Mesendoderm (in vitro differentiated cells): ENCODE data around the gene SETD9.
A peak's percentile ranks its signal among the peaks of the same experiment; 100 is the strongest.

ENCODE experiments used
- DNase-seq: peaks from one replicate; pipeline ENCODE4 v3.0.0; 2013
- H2AK5ac ChIP-seq: 2 replicates; pipeline ENCODE4 v1.6.1; 2013; ENCODE audit warnings: low read length, inconsistent platforms
- H2BK120ac ChIP-seq: 2 replicates; pipeline ENCODE4 v1.6.1; 2013; ENCODE audit warnings: low read depth, mild to moderate bottlenecking, low read length, moderate library complexity, mixed read lengths
- H2BK15ac ChIP-seq: replicated peaks from 2 replicates; pipeline ENCODE4 v1.6.1; 2013; ENCODE audit warnings: low read depth, mild to moderate bottlenecking, moderate library complexity
- H2BK5ac ChIP-seq: 2 replicates; pipeline ENCODE4 v1.6.1; 2013; ENCODE audit warnings: low read length, inconsistent platforms
- H3K18ac ChIP-seq: 2 replicates; pipeline ENCODE4 v1.6.1; 2013; ENCODE audit warnings: mild to moderate bottlenecking, low read length, mixed read lengths
- H3K23ac ChIP-seq: one replicate; pipeline ENCODE4 v1.6.1; 2013; ENCODE audit warnings: low read length
- H3K27ac ChIP-seq: 2 replicates; pipeline ENCODE4 v1.5.1; 2013; ENCODE audit warnings: low read depth, mild to moderate bottlenecking, inconsistent platforms, low read length, moderate library complexity
- H3K27me3 ChIP-seq: 2 replicates; pipeline ENCODE4 v1.6.1; 2013; ENCODE audit warnings: low read length, control low read depth, mild to moderate bottlenecking, inconsistent platforms; ENCODE audit not compliant: insufficient read depth, poor library complexity
- H3K36me3 ChIP-seq: 2 replicates; pipeline ENCODE4 v1.6.1; 2013; ENCODE audit warnings: low read length, inconsistent platforms; ENCODE audit not compliant: control insufficient read depth, insufficient read depth
- H3K4ac ChIP-seq: one replicate; pipeline ENCODE4 v1.6.1; 2013; ENCODE audit warnings: low read depth, mild to moderate bottlenecking, low read length, moderate library complexity
- H3K4me1 ChIP-seq: 2 replicates; pipeline ENCODE4 v1.6.1; 2013; ENCODE audit warnings: low read depth, low read length, inconsistent platforms; ENCODE audit not compliant: control insufficient read depth
- H3K4me2 ChIP-seq: 2 replicates; pipeline ENCODE4 v1.6.1; 2013; ENCODE audit warnings: low read length
- H3K4me3 ChIP-seq: 2 replicates; pipeline ENCODE4 v1.5.1; 2013; ENCODE audit warnings: mild to moderate bottlenecking, low read length
- H3K56ac ChIP-seq: one replicate; pipeline ENCODE4 v1.6.1; 2013; ENCODE audit warnings: low read length
- H3K79me1 ChIP-seq: 2 replicates; pipeline ENCODE4 v1.6.1; 2013; ENCODE audit warnings: low read length, inconsistent platforms
- H3K79me2 ChIP-seq: 2 replicates; pipeline ENCODE4 v1.6.1; 2013; ENCODE audit warnings: mild to moderate bottlenecking, low read length; ENCODE audit not compliant: control insufficient read depth, insufficient read depth
- H3K9ac ChIP-seq: 2 replicates; pipeline ENCODE4 v1.6.1; 2013; ENCODE audit warnings: low read length, inconsistent platforms
- H4K5ac ChIP-seq: one replicate; pipeline ENCODE4 v1.6.1; 2013; ENCODE audit warnings: low read length
- H4K8ac ChIP-seq: one replicate; pipeline ENCODE4 v1.6.1; 2013; ENCODE audit warnings: low read depth, mild to moderate bottlenecking, control low read depth, low read length, moderate library complexity
- WGBS: extraction: QIAGEN DNeasy Blood & Tissue Kit; methylation state at CpG from one replicate; pipeline ENCODE4 v1.1.7; 2013; ENCODE audit warnings: low lambda C conversion rate, missing lambda C conversion rate; ENCODE audit not compliant: insufficient coverage; ENCODE audit errors: extremely low coverage; 5-methylcytosine and 5-hydroxymethylcytosine counted together

The SETD9 gene

DNA sequence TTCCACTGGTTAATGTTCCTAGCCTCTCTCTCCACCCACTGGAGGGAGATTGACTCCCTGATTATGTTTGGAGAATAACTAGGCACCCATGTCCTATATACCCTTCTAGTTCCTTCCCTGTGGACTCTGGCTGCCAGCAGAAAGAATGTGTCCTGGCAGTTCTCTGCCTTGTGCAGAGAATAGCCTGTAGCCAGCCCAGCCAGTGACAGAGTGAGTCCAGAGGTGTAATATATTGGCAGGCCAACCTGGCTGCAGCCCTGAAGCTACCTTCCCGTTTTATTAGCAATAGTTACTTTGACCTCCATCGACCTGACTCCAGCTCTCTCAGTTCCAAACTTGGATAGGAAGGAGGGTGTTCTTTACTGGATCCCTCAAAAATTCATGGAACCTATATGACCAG, 8.1 kb downstream of the SETD9 start:
- no peak overlapping the region for H2BK120ac ChIP-seq

DNA sequence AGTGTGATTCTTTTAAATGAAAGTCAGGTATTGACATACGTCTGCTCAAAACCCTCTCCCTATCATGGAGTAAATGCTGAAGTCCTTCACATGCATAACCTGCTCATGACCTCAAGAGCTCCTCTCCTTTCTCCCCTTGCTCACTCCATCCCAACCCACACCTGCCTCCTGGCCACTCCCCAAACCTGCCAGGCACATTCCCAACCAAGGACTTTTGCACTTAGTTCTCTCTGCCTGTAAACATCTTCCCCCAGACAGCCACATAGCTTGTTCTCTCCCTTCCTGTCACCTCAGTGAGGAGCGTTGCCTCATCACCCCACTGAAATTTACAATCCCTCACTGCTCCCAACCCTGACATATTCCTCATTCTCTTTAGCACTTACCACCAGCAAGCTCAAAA, 8.7 kb downstream of the SETD9 start:
- H3K4me1 ChIP-seq = no peaks in the 10 kb centered on the region
- H3K36me3 ChIP-seq = peaks cover 7% of the 10 kb centered on the region
- no peaks in the 10 kb centered on the region for H3K27me3 ChIP-seq
- no peak overlapping the region for H4K8ac ChIP-seq
- H3K18ac ChIP-seq = no peak overlapping the region
- no peaks in the 10 kb centered on the region for H3K79me1 ChIP-seq
- no peak overlapping the region for H3K56ac ChIP-seq
- no peak overlapping the region for H3K27ac ChIP-seq
- H3K4ac ChIP-seq = no peak overlapping the region
- no peak overlapping the region for H3K4me2 ChIP-seq
- no peak overlapping the region for H3K9ac ChIP-seq
- no peak overlapping the region for H2BK120ac ChIP-seq
- no peak overlapping the region for H3K4me3 ChIP-seq
- no peak overlapping the region for H2BK15ac ChIP-seq
- no peak overlapping the region for H4K5ac ChIP-seq
- no peak overlapping the region for H2AK5ac ChIP-seq
- H3K23ac ChIP-seq = no peak overlapping the region
- H2BK5ac ChIP-seq = no peak overlapping the region
- WGBS = no CpG with 5 or more reads among the region's 2 CpGs
- peak; percentile 34 for DNase-seq
- H3K79me2 ChIP-seq = no peaks in the 10 kb centered on the region

More for the DNA sequence above, 8.1 kb downstream of the SETD9 start:
- Histone ChIP-seq H2BK15ac (no peak overlapping the region), H3K4me2 (no peak overlapping the region), H3K4me3 (no peak overlapping the region), H3K27ac (no peak overlapping the region), H3K4me1 (no peaks in the 10 kb centered on the region), H2BK5ac (no peak overlapping the region), H3K18ac (no peak overlapping the region), H3K27me3 (no peaks in the 10 kb centered on the region), H3K79me2 (no peaks in the 10 kb centered on the region), H3K79me1 (no peaks in the 10 kb centered on the region), H4K5ac (no peak overlapping the region), H3K36me3 (peaks cover 3% of the 10 kb centered on the region), H3K56ac (no peak overlapping the region), H3K9ac (no peak overlapping the region), H3K4ac (no peak overlapping the region), H2AK5ac (no peak overlapping the region), H4K8ac (no peak overlapping the region), H3K23ac (no peak overlapping the region)
- no peak for DNase-seq
- no CpG with 5 or more reads among the region's 2 CpGs for WGBS

DNA sequence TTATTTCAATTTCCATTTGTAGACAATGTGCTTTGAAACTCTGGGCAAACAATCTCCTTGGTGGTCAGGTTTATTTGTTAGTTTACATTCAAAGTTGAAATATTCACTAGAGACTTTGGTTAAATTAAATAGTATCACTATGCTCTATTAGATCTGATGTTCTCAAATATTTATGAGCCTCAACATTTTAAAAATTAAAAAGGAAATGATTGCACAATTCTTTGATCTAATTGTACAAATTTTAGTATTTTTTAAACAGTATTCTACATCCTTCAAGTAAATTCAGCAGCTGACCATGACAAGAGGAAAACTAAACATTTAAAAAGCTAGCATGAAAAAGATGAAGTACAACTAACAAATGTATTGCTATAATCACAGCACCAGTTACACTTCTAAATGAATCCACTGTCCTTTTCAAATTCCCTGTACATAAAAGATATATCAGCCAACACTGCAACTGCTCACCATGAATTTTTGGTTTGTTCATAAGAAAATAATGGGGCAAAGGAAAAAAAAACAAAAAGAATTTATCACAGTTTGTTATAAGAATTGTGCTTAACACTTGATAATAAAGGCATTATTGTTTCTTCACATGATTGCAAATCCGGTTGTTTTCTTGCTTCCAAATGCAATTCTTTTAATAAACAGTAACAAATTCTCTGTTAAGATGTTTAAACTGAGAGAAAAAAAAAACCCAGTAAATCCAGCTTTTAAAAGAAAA, 10.7 kb downstream of the SETD9 start:
- Histone ChIP-seq H2AK5ac (no peak overlapping the region), H3K79me2 (no peaks in the 10 kb centered on the region), H3K4ac (no peak overlapping the region), H4K8ac (no peak overlapping the region), H3K27ac (no peak overlapping the region), H3K23ac (no peak overlapping the region), H3K4me3 (no peak overlapping the region), H4K5ac (no peak overlapping the region), H2BK5ac (no peak overlapping the region), H3K36me3 (peaks cover 11% of the 10 kb centered on the region), H3K4me2 (no peak overlapping the region), H3K27me3 (no peaks in the 10 kb centered on the region), H3K79me1 (no peaks in the 10 kb centered on the region), H3K18ac (no peak overlapping the region), H2BK120ac (no peak overlapping the region), H3K9ac (no peak overlapping the region), H2BK15ac (no peak overlapping the region), H3K4me1 (no peaks in the 10 kb centered on the region), H3K56ac (no peak overlapping the region)
- no peak for DNase-seq
- WGBS = no CpG with 5 or more reads among the region's 1 CpG

DNA sequence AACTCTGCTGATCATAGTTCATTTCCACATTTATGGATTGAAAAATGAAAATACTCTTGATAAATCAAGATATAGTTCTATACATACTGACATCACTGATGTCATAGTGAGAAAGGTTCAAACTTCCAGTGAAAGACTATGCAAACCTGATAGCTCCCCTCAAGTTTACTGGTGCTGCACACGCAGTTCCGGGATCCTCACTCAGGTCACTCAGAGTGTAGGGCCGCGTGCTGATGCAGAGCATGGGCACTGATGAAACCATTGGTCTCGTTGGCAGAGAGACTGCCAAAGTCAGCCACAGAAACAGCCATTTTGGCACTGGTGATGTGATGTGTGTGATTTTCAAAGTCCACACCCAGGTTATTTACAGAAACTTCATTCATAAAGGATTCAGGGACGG, 13.5 kb downstream of the SETD9 start:
- Histone ChIP-seq H3K4me3 (no peak overlapping the region), H3K27ac (no peak overlapping the region)

DNA sequence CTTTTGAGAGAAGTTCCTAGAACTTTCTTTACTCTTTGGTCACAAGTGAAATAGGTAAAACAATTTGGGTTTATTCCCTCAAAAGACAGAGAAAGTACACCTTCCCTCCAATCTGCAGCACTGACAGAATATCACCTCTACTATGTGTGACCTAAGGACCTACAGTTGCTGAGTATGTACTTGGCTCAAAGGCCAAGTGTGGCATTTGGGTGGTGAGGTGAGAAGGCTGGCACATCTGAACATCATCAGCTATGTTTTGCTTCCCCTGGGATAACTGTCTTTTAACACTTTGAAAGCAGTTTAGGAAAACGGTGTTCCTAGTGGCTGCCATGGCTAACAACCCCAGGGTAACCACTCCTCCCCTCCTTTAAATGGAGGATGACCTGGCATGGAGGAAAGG, 24.9 kb downstream of the SETD9 start:
- peaks cover 7% of the 10 kb centered on the region for H3K36me3 ChIP-seq
- no peaks in the 10 kb centered on the region for H3K79me1 ChIP-seq
- H2AK5ac ChIP-seq = no peak overlapping the region
- H3K56ac ChIP-seq = no peak overlapping the region
- H3K27me3 ChIP-seq = no peaks in the 10 kb centered on the region
- no peak overlapping the region for H2BK15ac ChIP-seq
- no peak overlapping the region for H4K8ac ChIP-seq
- H2BK120ac ChIP-seq = no peak overlapping the region
- H3K4me2 ChIP-seq = no peak overlapping the region
- H3K4me3 ChIP-seq = no peak overlapping the region
- H3K18ac ChIP-seq = no peak overlapping the region
- DNase-seq = no peak
- H3K79me2 ChIP-seq = no peaks in the 10 kb centered on the region
- no peaks in the 10 kb centered on the region for H3K4me1 ChIP-seq
- H3K9ac ChIP-seq = no peak overlapping the region
- no CpG with 5 or more reads among the region's 1 CpG for WGBS
- no peak overlapping the region for H4K5ac ChIP-seq
- H3K4ac ChIP-seq = no peak overlapping the region
- H3K27ac ChIP-seq = no peak overlapping the region
- H2BK5ac ChIP-seq = no peak overlapping the region
- no peak overlapping the region for H3K23ac ChIP-seq

More for the DNA sequence above, 13.5 kb downstream of the SETD9 start:
- DNase-seq = no peak
- Histone ChIP-seq H3K4me2 (no peak overlapping the region), H2BK5ac (no peak overlapping the region), H3K4me1 (no peaks in the 10 kb centered on the region), H3K23ac (no peak overlapping the region), H2BK120ac (no peak overlapping the region), H3K27me3 (no peaks in the 10 kb centered on the region), H2AK5ac (no peak overlapping the region), H3K9ac (no peak overlapping the region), H2BK15ac (no peak overlapping the region), H3K56ac (no peak overlapping the region), H4K8ac (no peak overlapping the region), H3K79me2 (no peaks in the 10 kb centered on the region), H3K4ac (no peak overlapping the region), H3K36me3 (peaks cover 11% of the 10 kb centered on the region), H4K5ac (no peak overlapping the region), H3K18ac (no peak overlapping the region), H3K79me1 (no peaks in the 10 kb centered on the region)
- WGBS = no CpG with 5 or more reads among the region's 6 CpGs

DNA sequence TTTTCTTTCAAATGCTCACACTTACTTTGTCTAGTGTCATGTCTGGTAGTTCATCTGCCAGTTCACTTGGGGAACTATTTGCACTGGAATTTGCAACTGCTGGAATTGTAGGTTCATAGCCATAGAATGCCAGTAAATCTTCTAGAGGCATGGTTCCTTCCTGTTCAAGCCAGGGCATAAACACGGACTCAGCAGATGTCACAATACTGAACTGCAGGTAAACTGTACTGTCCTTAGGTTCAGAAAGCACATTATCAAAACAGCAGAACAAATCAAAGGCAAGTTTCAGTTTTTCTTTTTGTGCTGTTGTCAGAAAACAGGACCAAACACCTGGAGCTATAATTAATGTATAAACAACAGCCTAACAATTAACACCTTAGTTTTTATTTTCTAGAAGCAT, 29.5 kb downstream of the SETD9 start:
- Histone ChIP-seq H2BK120ac (no peak overlapping the region), H2BK15ac (no peak overlapping the region), H3K4me2 (no peak overlapping the region), H3K4ac (no peak overlapping the region), H3K27me3 (no peaks in the 10 kb centered on the region), H3K23ac (no peak overlapping the region), H3K18ac (no peak overlapping the region), H4K8ac (no peak overlapping the region), H3K9ac (no peak overlapping the region), H3K27ac (no peak overlapping the region), H3K79me2 (peaks cover 1% of the 10 kb centered on the region), H3K4me3 (no peak overlapping the region), H3K36me3 (peaks cover 10% of the 10 kb centered on the region), H2BK5ac (no peak overlapping the region), H4K5ac (no peak overlapping the region), H3K79me1 (peaks cover 4% of the 10 kb centered on the region), H3K4me1 (no peaks in the 10 kb centered on the region), H2AK5ac (no peak overlapping the region), H3K56ac (no peak overlapping the region)
- no CpG with 5 or more reads among the region's 1 CpG for WGBS
- no peak for DNase-seq
